Psoas muscle (tissue), 8 donors: ENCODE data around the gene NT5C1B. TPM values are rescaled to one million over a fixed set of nuclear protein-coding genes. Genes with fewer than 3 reads are reported as not detected.
A peak's percentile ranks its signal among the peaks of the same experiment; 100 is the strongest.

Experiments used
- ATAC-seq, 4 donors: fragments of 200-7000 bp; cut with Tn5 transposase; one replicate each; pipeline ENCODE4 v1.9.1; 2020; ENCODE audit warnings: moderate library complexity in 3 of 4, mild to moderate bottlenecking in 2 of 4
- DNase-seq, 2 donors: peaks; one replicate each; pipeline ENCODE4 v3.0.0-alpha.2; 2020
- H3K27ac ChIP-seq: fragments of 200-600 bp; one replicate; pipeline ENCODE4 v1.8.0; 2022
- H3K27me3 ChIP-seq, 3 donors: fragments of 200-600 bp in 1 of 3; one replicate each; pipeline versions ENCODE4 v1.6.1 to v1.8.0; 2013 to 2022; ENCODE audit warnings: low read length in 2 of 3, mild to moderate bottlenecking in 2 of 3, moderate library complexity in 1 of 3; ENCODE audit not compliant: insufficient read depth in 3 of 3
- H3K36me3 ChIP-seq, 2 donors: fragments of 200-600 bp in 1 of 2; one replicate each; pipeline versions ENCODE4 v1.6.1 to v1.8.0; 2013 to 2022; ENCODE audit warnings: low read depth in 1 of 2, mild to moderate bottlenecking in 1 of 2, moderate library complexity in 1 of 2; ENCODE audit not compliant: insufficient read depth in 1 of 2
- H3K4me1 ChIP-seq: fragments of 200-600 bp; one replicate; pipeline ENCODE4 v1.8.0; 2022
- H3K4me3 ChIP-seq: fragments of 200-600 bp; one replicate; pipeline ENCODE4 v1.8.0; 2022; ENCODE audit warnings: mild to moderate bottlenecking
- H3K9me3 ChIP-seq: fragments of 200-600 bp; one replicate; pipeline ENCODE4 v1.8.0; 2022
- CTCF ChIP-seq: fragments of 200-600 bp; IDR thresholded peaks from one replicate; pipeline ENCODE4 v1.8.0; 2022; ENCODE audit warnings: antibody characterized with exemption
- WGBS, 3 donors: extraction: QIAGEN DNeasy Blood & Tissue Kit; methylation state at CpG; one replicate each; pipeline versions ENCODE4 v1.1.6 to v1.1.7; 2013; 5-methylcytosine and 5-hydroxymethylcytosine counted together
- intact Hi-C, 2 donors: fragments of 100-400 bp; cut with DNase I; formaldehyde crosslinking; loops; one replicate each; pipeline versions ENCODE4 v1.11.0 to v1.14.2; 2022
- polyA plus RNA-seq, 3 donors: library from polyadenylated mRNA; stranded (reverse); fragments of 200-250 nt; gene quantifications; one replicate each; pipeline ENCODE4 v1.2.3, GENCODE V29; 2013
- total RNA-seq, 4 donors: library from RNA; stranded (reverse); fragmentation: NEBNext Ultra II Directional in 2 of 4; extraction: Animal tissue kit (Norgen Biotek cat#: 25700) in 2 of 4; gene quantifications; one replicate each; pipeline versions ENCODE4 v1.2.1 to v1.2.4, GENCODE V29; 2021 to 2023
- donor health status: healthy with polysubstance abuse.
- donor health status: DM: no; HTN: no; CAD: no; lungs with moderate emphysema.
- donor health status: Bipolar disorder and iron deficiency.
- donor health status: healthy.
- donor health status: DM: yes; HTN: yes; CAD: no.
- donor health status: DM: no; HTN: no; CAD: no.
- donor health status: DM: no; HTN: no; CAD: no.
- donor health status: DM: yes; HTN: yes; CAD: no.

NT5C1B gene
- total and polyA plus RNA-seq, 7 donors: not detected

GRCh38 chr2:18630101-18630500 is 40.7 kb upstream of the NT5C1B start:
- no peak overlapping the region for H3K4me3 ChIP-seq
- no peak overlapping the region for H3K27ac ChIP-seq
- H3K9me3 ChIP-seq: peaks cover 16% of the 10 kb centered on the region
- TF ChIP-seq CTCF: no peak
- DNase-seq (no peak), ATAC-seq (peak in 1 of 4 donors; percentile 40)
- H3K4me1 ChIP-seq: no peaks in the 10 kb centered on the region
- H3K27me3 ChIP-seq: no peaks in the 10 kb centered on the region
- intact Hi-C loops: no loop called here
- no peaks in the 10 kb centered on the region for H3K36me3 ChIP-seq

GRCh38 chr2:18626958-18627650 is 37.7 kb upstream of the NT5C1B start:
- no peak overlapping the region for H3K4me3 ChIP-seq
- no peaks in the 10 kb centered on the region for H3K27me3 ChIP-seq
- ATAC-seq (no peak), DNase-seq (no peak)
- TF ChIP-seq CTCF: no peak
- H3K36me3 ChIP-seq: no peaks in the 10 kb centered on the region
- no peak overlapping the region for H3K27ac ChIP-seq
- H3K4me1 ChIP-seq: no peaks in the 10 kb centered on the region
- H3K9me3 ChIP-seq: no peaks in the 10 kb centered on the region
- WGBS, 3 donors: 78 to 85% (median 84%) methylated on average over 2 of the region's 2 CpGs
- intact Hi-C loops: no loop called here

GRCh38 chr2:18626256-18626668 is 36.9 kb upstream of the NT5C1B start:
- intact Hi-C loops: no loop called here
- Histone ChIP-seq H3K4me1 (no peaks in the 10 kb centered on the region), H3K4me3 (no peak overlapping the region), H3K27ac (no peak overlapping the region), H3K9me3 (no peaks in the 10 kb centered on the region), H3K36me3 (no peaks in the 10 kb centered on the region), H3K27me3 (no peaks in the 10 kb centered on the region)
- ATAC-seq (no peak), DNase-seq (no peak)
- 47 to 53% (median 49%) methylated on average over 2 of the region's 2 CpGs for WGBS, 3 donors
- no peak for TF ChIP-seq CTCF

- DNase-seq: no peak
- no peaks in the 10 kb centered on the region for H3K4me1 ChIP-seq
- no peak overlapping the region for H3K27ac ChIP-seq
- ATAC-seq: no peak
- no peak for TF ChIP-seq CTCF
- no peak overlapping the region for H3K4me3 ChIP-seq
- intact Hi-C loops: no loop called here
- H3K9me3 ChIP-seq: no peaks in the 10 kb centered on the region
- no peaks in the 10 kb centered on the region for H3K36me3 ChIP-seq
- WGBS, 3 donors: 68 to 85% (median 82%) methylated on average over 3 of the region's 3 CpGs
- no peaks in the 10 kb centered on the region for H3K27me3 ChIP-seq
Observed at GRCh38 chr2:18625563-18625962, 36.2 kb upstream of the NT5C1B start.

- Histone ChIP-seq H3K4me3 (no peak overlapping the region), H3K4me1 (no peaks in the 10 kb centered on the region), H3K27ac (no peak overlapping the region), H3K27me3 (no peaks in the 10 kb centered on the region), H3K9me3 (no peaks in the 10 kb centered on the region), H3K36me3 (no peaks in the 10 kb centered on the region)
- intact Hi-C loops: no loop called here
- TF ChIP-seq CTCF: no peak
- DNase-seq: no peak
- no peak for ATAC-seq
Observed at GRCh38 chr2:18623782-18624181, 34.4 kb upstream of the NT5C1B start.
